K562 (cell line): ENCODE data around the gene NKD1. TPM values are rescaled to one million over a fixed set of nuclear protein-coding genes. Genes with fewer than 3 reads are reported as not detected.

Experiments used
- ATAC-seq: fragments of 200-7000 bp; cut with Tn5 transposase; 3 replicates; pipeline ENCODE4 v1.9.1; 2020; ENCODE audit warnings: moderate library complexity
- BruUV-seq: library from RNA; stranded (reverse); fragments of 400-500 nt; replicated peaks from 2 replicates; lab custom pipeline; 2021; lab: Mats Ljungman, UMichigan
- CTCF ChIA-PET: fragments of 300-600 bp; formaldehyde crosslinking; extraction: SDS; loops from one replicate; lab custom pipeline; 2021; ENCODE audit warnings: low intra/inter-chr PET ratio; lab: Yijun Ruan, JAX
- POLR2A ChIA-PET: fragments of 300-600, 350-650 bp; sonication (Branson Sonifier 250); formaldehyde crosslinking; extraction: SDS; loops from one replicate; lab custom pipeline; 2021; ENCODE audit warnings: antibody characterized with exemption, inconsistent platforms; lab: Yijun Ruan, JAX
- DNase-seq, 4 experiments: peaks; one replicate each; pipeline versions ENCODE4 v3.0.0 to v3.0.0-alpha.2; 2011 to 2018; ENCODE audit warnings: low spot score in 3 of 4, mixed read lengths in 3 of 4; ENCODE audit errors: extremely low read depth in 1 of 4
- FAIRE-seq: peaks from 2 replicates; lab custom pipeline; 2011; peaks lifted over from hg19 to GRCh38; lab: Jason Lieb, UNC
- H2AFZ ChIP-seq: 2 replicates; pipeline ENCODE4 v1.6.0; 2011; ENCODE audit warnings: low read depth, low read length, control low read depth, inconsistent platforms
- H3K27ac ChIP-seq: fragments of 200-600 bp; 3 replicates; pipeline ENCODE4 v1.8.0; 2011; ENCODE audit warnings: low read depth, mild to moderate bottlenecking, control low read depth, inconsistent platforms, low read length, moderate library complexity, mixed read lengths; ENCODE audit errors: extremely low read depth
- H3K27me3 ChIP-seq, 2 experiments: fragments of 300-600 bp in 1 of 2; 2 replicates in 1 of 2; 3 replicates in 1 of 2; pipeline versions ENCODE4 v1.6.0 to v1.8.0; 2011; ENCODE audit warnings: inconsistent platforms in 2 of 2, low read length in 2 of 2, mild to moderate bottlenecking in 1 of 2, mixed read lengths in 1 of 2, moderate library complexity in 1 of 2; ENCODE audit not compliant: control insufficient read depth in 2 of 2, insufficient read depth in 2 of 2
- H3K36me3 ChIP-seq: fragments of 300-600 bp; 3 replicates; pipeline ENCODE4 v1.8.0; 2011; ENCODE audit warnings: mild to moderate bottlenecking, low read length, inconsistent platforms; ENCODE audit not compliant: control insufficient read depth, insufficient read depth
- H3K4me1 ChIP-seq, 2 experiments: fragments of 200-600 bp in 1 of 2; replicated peaks in 1 of 2; 2 replicates in 1 of 2; 3 replicates in 1 of 2; pipeline versions ENCODE4 v1.5.1 to v1.8.0; 2011; ENCODE audit warnings: inconsistent platforms in 2 of 2, low read length in 2 of 2, mild to moderate bottlenecking in 1 of 2, mixed read lengths in 1 of 2, moderate library complexity in 1 of 2; ENCODE audit not compliant: control insufficient read depth in 2 of 2, insufficient read depth in 2 of 2
- H3K4me2 ChIP-seq: 2 replicates; pipeline ENCODE4 v1.6.1; 2011; ENCODE audit warnings: low read length, control low read depth, inconsistent platforms, mixed read lengths; ENCODE audit not compliant: insufficient read depth
- H3K4me3 ChIP-seq: fragments of 200-600 bp; sonication (generic), shearing (Covaris generic); 2 replicates; pipeline ENCODE4 v1.5.1; 2016; ENCODE audit warnings: control low read depth, inconsistent platforms
- H3K79me2 ChIP-seq: fragments of 200-600 bp; 3 replicates; pipeline ENCODE4 v1.8.0; 2011; ENCODE audit warnings: low read length, inconsistent platforms; ENCODE audit not compliant: control insufficient read depth, insufficient read depth
- H3K9ac ChIP-seq, 2 experiments: 2 replicates each; pipeline versions ENCODE4 v1.6.0 to v1.6.1; 2011; ENCODE audit warnings: low read depth in 2 of 2, low read length in 2 of 2, control low read depth in 1 of 2, inconsistent platforms in 1 of 2, mild to moderate bottlenecking in 1 of 2, mixed read lengths in 1 of 2; ENCODE audit not compliant: insufficient read depth in 1 of 2
- H3K9me1 ChIP-seq: one replicate; pipeline ENCODE4 v1.6.0; 2011; ENCODE audit warnings: inconsistent platforms, mild to moderate bottlenecking, low read length, moderate library complexity; ENCODE audit not compliant: control insufficient read depth, insufficient read depth
- H3K9me3 ChIP-seq: replicated peaks from 2 replicates; pipeline ENCODE4 v1.5.1; 2011; ENCODE audit warnings: low read depth, low read length, inconsistent platforms; ENCODE audit not compliant: control insufficient read depth, insufficient read depth
- H4K20me1 ChIP-seq: replicated peaks from 2 replicates; pipeline ENCODE4 v1.6.1; 2011; ENCODE audit warnings: low read length, inconsistent platforms, mixed read lengths; ENCODE audit not compliant: control insufficient read depth, insufficient read depth
- CTCFL ChIP-seq: IDR thresholded peaks from 2 replicates; pipeline ENCODE4 v1.6.1; 2011; ENCODE audit warnings: borderline replicate concordance, low read depth, mild to moderate bottlenecking, moderate library complexity, low read length; ENCODE audit not compliant: insufficient read depth, poor library complexity, severe bottlenecking
- FOXA1 ChIP-seq: fragments of 450-650 bp; IDR thresholded peaks from 2 replicates; pipeline ENCODE4 v1.6.1; 2016; ENCODE audit warnings: mild to moderate bottlenecking, borderline replicate concordance
- HDAC1 ChIP-seq, 2 experiments: fragments of 450-650 bp; IDR thresholded peaks; 2 replicates each; pipeline ENCODE4 v1.6.1; 2016 to 2017; ENCODE audit warnings: inconsistent platforms in 1 of 2, mild to moderate bottlenecking in 1 of 2, moderate library complexity in 1 of 2
- RUNX1 ChIP-seq: sonication (generic); IDR thresholded peaks from 2 replicates; pipeline ENCODE4 v1.6.1; 2016; ENCODE audit warnings: antibody characterized with exemption, low read depth
- SMARCA5 ChIP-seq: fragments of 450-650 bp; IDR thresholded peaks from 2 replicates; pipeline ENCODE4 v1.6.1; 2016
- SRSF3 ChIP-seq: fragments of 200-400 bp; formaldehyde crosslinking; IDR thresholded peaks from 2 replicates; pipeline ENCODE4 v1.6.1; 2016; ENCODE audit warnings: mild to moderate bottlenecking, low read length, moderate library complexity; ENCODE audit not compliant: insufficient read depth
- ZBTB43 ChIP-seq: sonication (generic); formaldehyde crosslinking; IDR thresholded peaks from 2 replicates; pipeline ENCODE4 v1.8.0; 2023; ENCODE audit warnings: mild to moderate bottlenecking, missing genetic modification reagents
- ZNF764 ChIP-seq: fragments of 250-450 bp; sonication (Bioruptor Pico); IDR thresholded peaks from 2 replicates; pipeline ENCODE4 v1.4.0; 2020; ENCODE audit warnings: low read depth, mild to moderate bottlenecking, moderate library complexity
- WGBS: fragments of 100-300 bp; shearing (Covaris generic); methylation state at CpG from one replicate; pipeline ENCODE4 v1.1.6; 2016; ENCODE audit warnings: low coverage, mixed read lengths; ENCODE audit not compliant: insufficient coverage; ENCODE audit errors: missing lambda C conversion rate; 5-methylcytosine and 5-hydroxymethylcytosine counted together
- in situ Hi-C: fragments of 300-500 bp; cut with MboI; formaldehyde crosslinking; loops from 4 replicates; pipeline ENCODE4 v1.15.0; 2018; ENCODE audit warnings: inconsistent platforms, mixed read lengths
- intact Hi-C: fragments of 100-400 bp; cut with micrococcal nuclease; formaldehyde crosslinking; loops from 2 replicates; pipeline ENCODE4 v1.14.2; 2022
- polyA plus RNA-seq, 8 experiments: library from polyadenylated mRNA; depleted of rRNA in 4 of 8; stranded (reverse) in 5 of 8; unstranded in 3 of 8; fragments of >200 nt; fragmentation: Nextera tagmentation in 2 of 8; fragmentation: Illumina TruSeq in 1 of 8; extraction: Ambion mirVana in 2 of 8; extraction: Trizol in 1 of 8; gene quantifications; 2 replicates each; pipeline versions ENCODE4 v1.2.1 to v1.2.3, GENCODE V29; 2011 to 2014; ENCODE audit warnings: inconsistent platforms in 1 of 8, missing spikeins in 1 of 8
- total RNA-seq, 7 experiments: library from RNA; depleted of rRNA in 6 of 7; stranded (reverse); fragments of >200 nt in 6 of 7; fragmentation: Illumina TruSeq in 2 of 7; extraction: Trizol in 2 of 7; gene quantifications; 2 replicates each; pipeline versions ENCODE4 v1.2.1 to v1.2.3, GENCODE V29; 2011 to 2021; ENCODE audit warnings: low replicate concordance in 1 of 7

NKD1 gene
- total and polyA plus RNA-seq, 9 of the 15 experiments (the other 6 are each of a cell fraction or from before 2014, with no cell fraction given): under 0.01 to 0.24 (median 0.04) TPM; not detected in 2

GRCh38 chr16:50604065-50604418, 55.8 kb downstream of the NKD1 start (continued):
- TF ChIP-seq CTCFL (no peak), SMARCA5 (no peak), HDAC1 (IDR thresholded peaks at IDR 0.05) (no peak)

- no peak for FAIRE-seq
- H3K9me3 ChIP-seq: no peaks in the 10 kb centered on the region
- H3K9ac ChIP-seq: no peak overlapping the region; a peak in 1 of 4 replicates
- WGBS: 14% methylated on average over 4 of the region's 4 CpGs
- H3K4me1 ChIP-seq: no peaks in the 10 kb centered on the region
- in situ Hi-C loops: no loop called here
- DNase-seq: no peak
- TF ChIP-seq RUNX1: no peak
- TF ChIP-seq ZBTB43 (CRISPR knock-in tag): no peak
- TF ChIP-seq SRSF3: no peak
- TF ChIP-seq FOXA1: no peak
- no peak for TF ChIP-seq ZNF764 (CRISPR knock-in tag)
- TF ChIP-seq, all 486 proteins: peak for 0
- ATAC-seq: no peak
- Histone ChIP-seq H3K79me2 (no peaks in the 10 kb centered on the region), H2AFZ (no peak overlapping the region), H3K27me3 (peaks cover 19 to 75% of the 10 kb centered on the region in 2 experiments), H4K20me1 (0 out of 2 replicates have a peak, but pooled peaks cover 5% of the 10 kb centered on the region), H3K9me1 (no peaks in the 10 kb centered on the region), H3K4me2 (no peak overlapping the region), H3K36me3 (no peaks in the 10 kb centered on the region), H3K4me3 (no peak overlapping the region), H3K27ac (no peak overlapping the region)
- intact Hi-C loops: no loop called here
- BruUV-seq: no TSS peak
- ChIA-PET POLR2A (interaction anchor here (1.1 kb wide), 1 partner anchor 8 kb away, joined by 4 read pairs; no protein-coding TSS in a partner anchor), CTCF (no interaction called here)
Measured at GRCh38 chr16:50604610-50605009, 56.4 kb downstream of the NKD1 start.
